A673 (cell line): ENCODE measurements around the gene KCNJ10.

Source experiments
- EZH2 ChIP-seq: fragments of 200-600 bp; sonication (generic); IDR thresholded peaks from 2 replicates; pipeline ENCODE4 v1.6.1; 2017; ENCODE audit warnings: borderline replicate concordance, low read depth, mild to moderate bottlenecking, mixed read lengths, antibody characterized with exemption, low read length; ENCODE audit not compliant: poor library complexity, severe bottlenecking
- TF ChIP-seq, protein P1 (sequence below): fragments of 300-800, 200-600 bp; sonication (generic); conservative IDR thresholded peaks from 2 replicates; pipeline ENCODE4 v1.5.1; 2017; ENCODE audit warnings: low read depth, mild to moderate bottlenecking, antibody characterized with exemption, low read length, moderate library complexity, mixed read lengths

DNA sequence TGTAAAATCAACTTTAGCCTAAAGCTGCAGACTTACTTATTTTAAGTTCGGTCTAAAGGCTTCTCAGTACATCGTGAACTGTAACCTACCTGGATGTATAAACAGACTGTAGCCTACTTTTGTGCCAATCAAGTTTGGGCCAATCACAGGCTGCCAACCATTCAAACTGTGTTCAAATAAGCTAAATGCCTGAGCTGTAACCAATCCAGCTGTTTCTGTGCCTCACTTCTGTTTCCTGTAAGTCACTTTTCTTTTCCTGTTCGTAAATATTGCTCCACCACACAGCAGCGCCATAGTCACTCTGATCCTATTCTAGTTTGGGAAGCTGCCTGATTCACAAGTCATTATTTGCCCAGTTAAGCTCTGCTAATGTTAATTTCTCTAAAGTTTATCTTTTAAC lies 78.4 kb downstream of the KCNJ10 start:
- TF ChIP-seq EZH2, result no peak
- TF ChIP-seq, protein P1, sequence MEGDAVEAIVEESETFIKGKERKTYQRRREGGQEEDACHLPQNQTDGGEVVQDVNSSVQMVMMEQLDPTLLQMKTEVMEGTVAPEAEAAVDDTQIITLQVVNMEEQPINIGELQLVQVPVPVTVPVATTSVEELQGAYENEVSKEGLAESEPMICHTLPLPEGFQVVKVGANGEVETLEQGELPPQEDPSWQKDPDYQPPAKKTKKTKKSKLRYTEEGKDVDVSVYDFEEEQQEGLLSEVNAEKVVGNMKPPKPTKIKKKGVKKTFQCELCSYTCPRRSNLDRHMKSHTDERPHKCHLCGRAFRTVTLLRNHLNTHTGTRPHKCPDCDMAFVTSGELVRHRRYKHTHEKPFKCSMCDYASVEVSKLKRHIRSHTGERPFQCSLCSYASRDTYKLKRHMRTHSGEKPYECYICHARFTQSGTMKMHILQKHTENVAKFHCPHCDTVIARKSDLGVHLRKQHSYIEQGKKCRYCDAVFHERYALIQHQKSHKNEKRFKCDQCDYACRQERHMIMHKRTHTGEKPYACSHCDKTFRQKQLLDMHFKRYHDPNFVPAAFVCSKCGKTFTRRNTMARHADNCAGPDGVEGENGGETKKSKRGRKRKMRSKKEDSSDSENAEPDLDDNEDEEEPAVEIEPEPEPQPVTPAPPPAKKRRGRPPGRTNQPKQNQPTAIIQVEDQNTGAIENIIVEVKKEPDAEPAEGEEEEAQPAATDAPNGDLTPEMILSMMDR, result no peak
